ENCODE measurements around the gene CHIC2. TPM values are rescaled to one million over a fixed set of nuclear protein-coding genes. Genes with fewer than 3 reads are reported as not detected.
A peak's percentile ranks its signal among the peaks of the same experiment; 100 is the strongest.

CHIC2 gene
- polyA plus RNA-seq, 1 donor (not counting 4 experiments of a cell fraction or from before 2014, with no cell fraction given): 21.9 TPM

GRCh38 chr4:54089875-54090274, 25.5 kb upstream of the CHIC2 start:
- Histone ChIP-seq H3K9me3 (ENCODE audit: control insufficient read depth, low read depth, low read length) (no peaks in the 10 kb centered on the region), H3K36me3 (ENCODE audit: control insufficient read depth in 2 of 2, extremely low read depth in 1 of 2, insufficient read depth in 2 of 2, low read length in 2 of 2) (no peaks in the 10 kb centered on the region), H3K4me1 (ENCODE audit: control insufficient read depth, extremely low read depth, insufficient read depth, low read length) (peaks cover 28% of the 10 kb centered on the region), H3K4me3 (ENCODE audit: control insufficient read depth in 2 of 3, extremely low read depth in 1 of 3, insufficient read depth in 2 of 3, low read depth in 1 of 3, low read length in 3 of 3) (no peak overlapping the region), H2AFZ (ENCODE audit: control insufficient read depth, low read length) (no peak overlapping the region), H3K9ac (ENCODE audit: control insufficient read depth, extremely low read depth, insufficient read depth, low read length) (no peak overlapping the region), H3K27ac (ENCODE audit: control insufficient read depth, insufficient read depth, low read length) (no peak overlapping the region), H3K27me3 (ENCODE audit: control insufficient read depth, extremely low read depth, insufficient read depth, low read length) (peaks cover 19% of the 10 kb centered on the region), H3K4me2 (ENCODE audit: control insufficient read depth, extremely low read depth, insufficient read depth, low read depth, low read length) (no peak overlapping the region), H3K79me2 (ENCODE audit: control insufficient read depth, insufficient read depth, low read length) (no peaks in the 10 kb centered on the region), H3K9me1 (ENCODE audit: control insufficient read depth, extremely low read depth, insufficient read depth, low read length) (no peaks in the 10 kb centered on the region), H4K20me1 (ENCODE audit: control insufficient read depth, extremely low read depth, insufficient read depth, low read length) (no peaks in the 10 kb centered on the region)
- no peak for TF ChIP-seq CTCF (optimal IDR thresholded peaks at IDR 0.05 in 1 of 3, IDR thresholded peaks at IDR 0.05 in 1 of 3, conservative IDR thresholded peaks at IDR 0.05 in 1 of 3; ENCODE audit: extremely low read depth in 1 of 3, insufficient read depth in 2 of 3, low read length in 3 of 3)
- no peak for TF ChIP-seq EZH2 (IDR thresholded peaks at IDR 0.05; ENCODE audit: low read length)
- dilution Hi-C loops (cut with MboI; ENCODE audit: extremely low pct_ligation_motif_present, low sequenced_read_pairs): no loop called here
- DNase-seq (ENCODE audit: low read depth, low spot score) (no peak), FAIRE-seq (no peak)

GRCh38 chr4:54085284-54085683, 20.9 kb upstream of the CHIC2 start:
- Histone ChIP-seq H3K4me2 (ENCODE audit: control insufficient read depth, extremely low read depth, insufficient read depth, low read depth, low read length) (no peak overlapping the region), H3K9me1 (ENCODE audit: control insufficient read depth, extremely low read depth, insufficient read depth, low read length) (no peaks in the 10 kb centered on the region), H3K79me2 (ENCODE audit: control insufficient read depth, insufficient read depth, low read length) (no peaks in the 10 kb centered on the region), H3K27ac (ENCODE audit: control insufficient read depth, insufficient read depth, low read length) (no peak overlapping the region), H3K9ac (ENCODE audit: control insufficient read depth, extremely low read depth, insufficient read depth, low read length) (no peak overlapping the region), H3K36me3 (ENCODE audit: control insufficient read depth in 2 of 2, extremely low read depth in 1 of 2, insufficient read depth in 2 of 2, low read length in 2 of 2) (no peaks in the 10 kb centered on the region), H3K9me3 (ENCODE audit: control insufficient read depth, low read depth, low read length) (no peaks in the 10 kb centered on the region), H4K20me1 (ENCODE audit: control insufficient read depth, extremely low read depth, insufficient read depth, low read length) (no peaks in the 10 kb centered on the region), H2AFZ (ENCODE audit: control insufficient read depth, low read length) (no peak overlapping the region), H3K4me1 (ENCODE audit: control insufficient read depth, extremely low read depth, insufficient read depth, low read length) (peaks cover 25% of the 10 kb centered on the region), H3K27me3 (ENCODE audit: control insufficient read depth, extremely low read depth, insufficient read depth, low read length) (no peaks in the 10 kb centered on the region), H3K4me3 (ENCODE audit: control insufficient read depth in 2 of 3, extremely low read depth in 1 of 3, insufficient read depth in 2 of 3, low read depth in 1 of 3, low read length in 3 of 3) (no peak overlapping the region)
- dilution Hi-C loops (cut with MboI; ENCODE audit: extremely low pct_ligation_motif_present, low sequenced_read_pairs): no loop called here
- DNase-seq (ENCODE audit: low read depth, low spot score): peak; percentile 71
- peak; percentile 100 for FAIRE-seq
- TF ChIP-seq EZH2 (IDR thresholded peaks at IDR 0.05; ENCODE audit: low read length) (no peak), CTCF (optimal IDR thresholded peaks at IDR 0.05 in 1 of 3, IDR thresholded peaks at IDR 0.05 in 1 of 3, conservative IDR thresholded peaks at IDR 0.05 in 1 of 3; ENCODE audit: extremely low read depth in 1 of 3, insufficient read depth in 2 of 3, low read length in 3 of 3) (no peak)
